Stimulated activated naive B cell treated with anti-CD40 and anti-IgM and Interleukin-4, amounts not matched to agents 10 μg/mL and 1 μg/mL and 100 μg/mL, for 72 hours (primary cell): ENCODE data around the gene CDH26.

Experiments used
- ATAC-seq, 2 donors: fragments of 150-1000 bp; cut with Tn5 transposase; replicated peaks; 2 replicates each; pipeline ENCODE4 v1.10.0; 2021; ENCODE audit warnings: moderate library complexity in 1 of 2
- DNase-seq: peaks from one replicate; pipeline ENCODE4 v3.0.0; 2021
- H3K27ac Mint-ChIP-seq: one replicate; pipeline ENCODE4 v1.8.0; 2022; ENCODE audit warnings: mild to moderate bottlenecking, mixed read lengths
- H3K27me3 Mint-ChIP-seq, 2 donors: one replicate each; pipeline ENCODE4 v1.8.0; 2022; ENCODE audit warnings: mixed read lengths in 2 of 2
- H3K36me3 Mint-ChIP-seq, 2 donors: one replicate each; pipeline ENCODE4 v1.8.0; 2022; ENCODE audit warnings: mixed read lengths in 2 of 2, mild to moderate bottlenecking in 1 of 2
- H3K4me1 Mint-ChIP-seq, 2 donors: one replicate each; pipeline ENCODE4 v1.8.0; 2022; ENCODE audit warnings: mixed read lengths in 2 of 2, mild to moderate bottlenecking in 1 of 2
- H3K4me3 Mint-ChIP-seq, 2 donors: one replicate each; pipeline ENCODE4 v1.8.0; 2022; ENCODE audit warnings: mild to moderate bottlenecking in 2 of 2, mixed read lengths in 2 of 2, moderate library complexity in 1 of 2
- H3K9me3 Mint-ChIP-seq, 2 donors: one replicate each; pipeline ENCODE4 v1.8.0; 2022; ENCODE audit warnings: mixed read lengths in 2 of 2, mild to moderate bottlenecking in 1 of 2

The CDH26 gene

DNA sequence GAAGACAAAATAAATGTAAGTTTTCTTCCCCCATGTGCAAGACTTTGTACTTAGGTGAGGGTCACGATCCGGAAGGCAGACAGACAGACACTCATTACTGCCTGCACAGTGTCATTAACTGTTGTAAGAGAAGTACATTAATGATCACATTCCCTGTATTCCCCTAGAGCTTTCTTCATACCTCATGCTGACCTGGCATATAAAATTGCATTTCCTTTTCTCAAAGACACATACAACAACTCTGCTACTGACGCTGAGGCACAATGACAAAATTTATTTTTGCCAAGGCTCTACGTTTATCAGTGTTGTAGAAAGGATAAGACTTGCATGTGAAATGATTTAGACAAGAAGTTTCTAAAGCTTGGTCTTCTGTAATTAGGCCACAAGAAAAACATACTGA, 21.8 kb upstream of the CDH26 start:
- DNase-seq, result no peak
- Mint-ChIP-seq H3K27me3 (peaks cover 0 to 4% of the 10 kb centered on the region in 2 donors), H3K36me3 (peaks cover 7 to 11% of the 10 kb centered on the region in 2 donors), H3K27ac (no peak overlapping the region), H3K9me3 (no peaks in the 10 kb centered on the region), H3K4me1 (peaks cover 11 to 15% of the 10 kb centered on the region in 2 donors), H3K4me3 (no peak overlapping the region)
- no peak for ATAC-seq

DNA sequence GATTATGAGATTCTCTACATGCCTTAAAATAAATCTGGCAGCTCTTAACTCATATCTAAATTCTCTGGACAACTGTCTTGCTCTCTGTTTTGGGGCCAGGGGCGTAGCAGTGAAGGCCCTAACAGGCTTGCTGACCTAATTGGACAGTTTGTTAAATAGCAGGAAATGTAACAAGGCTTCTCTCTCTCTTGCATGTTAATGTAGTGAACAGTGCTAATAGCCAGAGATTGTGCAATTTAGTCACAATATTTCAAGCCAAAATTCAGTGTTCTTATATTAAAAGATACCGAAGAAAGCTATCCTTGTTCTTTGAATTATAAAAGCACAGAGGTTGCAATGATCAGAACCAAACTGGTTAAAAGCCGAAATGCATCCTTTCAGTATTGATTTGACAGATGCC, 21.1 kb upstream of the CDH26 start:
- Mint-ChIP-seq H3K4me3 (no peak overlapping the region), H3K4me1 (peaks cover 14 to 19% of the 10 kb centered on the region in 2 donors), H3K27me3 (no peaks in the 10 kb centered on the region), H3K36me3 (peaks cover 7 to 8% of the 10 kb centered on the region in 2 donors), H3K9me3 (no peaks in the 10 kb centered on the region), H3K27ac (no peak overlapping the region)
- ATAC-seq (no peak), DNase-seq (no peak)

DNA sequence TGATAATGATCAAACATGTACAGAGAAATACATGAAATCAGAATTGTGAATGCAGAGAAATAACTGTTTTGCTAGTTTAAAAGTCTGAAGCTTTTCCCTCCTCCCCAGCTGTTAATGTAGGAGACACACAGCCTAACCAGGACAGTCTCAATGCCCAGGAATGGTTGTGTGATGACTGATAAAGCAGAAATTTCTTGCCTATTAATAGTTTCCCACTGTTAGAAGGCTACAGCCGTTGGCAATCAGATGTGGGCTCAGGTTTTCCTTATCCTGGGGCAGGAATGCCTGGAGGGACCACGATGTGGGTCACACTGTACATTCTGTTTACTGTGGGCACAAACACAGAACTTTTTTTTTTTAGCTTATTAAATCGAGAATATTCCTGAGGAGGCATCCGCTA, 20.0 kb upstream of the CDH26 start:
- H3K4me1 Mint-ChIP-seq, result peaks cover 14 to 19% of the 10 kb centered on the region in 2 donors

DNA sequence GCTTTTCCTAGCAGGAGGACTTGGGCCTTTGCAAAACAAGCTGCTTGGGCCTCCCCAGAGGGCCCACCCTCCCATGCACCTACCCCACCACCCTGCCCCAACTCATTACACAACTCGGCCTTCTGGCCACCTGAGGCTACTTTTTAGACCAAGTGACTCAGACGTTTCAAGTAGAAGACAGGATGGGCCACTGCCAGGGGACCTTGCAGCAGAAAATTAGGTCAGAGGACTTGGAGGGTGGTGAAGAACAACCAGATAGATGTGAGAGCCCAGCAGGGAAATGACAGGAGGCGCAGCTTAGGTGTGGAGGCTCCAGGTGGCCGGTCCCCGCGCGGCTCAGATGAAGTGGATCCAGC, 19.5 kb upstream of the CDH26 start:
- Mint-ChIP-seq H3K36me3 (peaks cover 7 to 8% of the 10 kb centered on the region in 2 donors), H3K4me1 (peaks cover 14 to 19% of the 10 kb centered on the region in 2 donors), H3K27ac (peak overlapping the region; percentile 61), H3K4me3 (peak overlapping the region; percentile 80 to 83), H3K27me3 (no peaks in the 10 kb centered on the region), H3K9me3 (no peaks in the 10 kb centered on the region)
- no peak for ATAC-seq
- no peak for DNase-seq

More for the DNA sequence above, 20.0 kb upstream of the CDH26 start:
- no peak for DNase-seq
- H3K36me3 Mint-ChIP-seq, result peaks cover 7 to 8% of the 10 kb centered on the region in 2 donors
- H3K4me3 Mint-ChIP-seq, result peak overlapping the region; percentile 80 to 83
- no peak for ATAC-seq
- no peaks in the 10 kb centered on the region for H3K27me3 Mint-ChIP-seq
- H3K27ac Mint-ChIP-seq, result no peak overlapping the region
- H3K9me3 Mint-ChIP-seq, result no peaks in the 10 kb centered on the region

DNA sequence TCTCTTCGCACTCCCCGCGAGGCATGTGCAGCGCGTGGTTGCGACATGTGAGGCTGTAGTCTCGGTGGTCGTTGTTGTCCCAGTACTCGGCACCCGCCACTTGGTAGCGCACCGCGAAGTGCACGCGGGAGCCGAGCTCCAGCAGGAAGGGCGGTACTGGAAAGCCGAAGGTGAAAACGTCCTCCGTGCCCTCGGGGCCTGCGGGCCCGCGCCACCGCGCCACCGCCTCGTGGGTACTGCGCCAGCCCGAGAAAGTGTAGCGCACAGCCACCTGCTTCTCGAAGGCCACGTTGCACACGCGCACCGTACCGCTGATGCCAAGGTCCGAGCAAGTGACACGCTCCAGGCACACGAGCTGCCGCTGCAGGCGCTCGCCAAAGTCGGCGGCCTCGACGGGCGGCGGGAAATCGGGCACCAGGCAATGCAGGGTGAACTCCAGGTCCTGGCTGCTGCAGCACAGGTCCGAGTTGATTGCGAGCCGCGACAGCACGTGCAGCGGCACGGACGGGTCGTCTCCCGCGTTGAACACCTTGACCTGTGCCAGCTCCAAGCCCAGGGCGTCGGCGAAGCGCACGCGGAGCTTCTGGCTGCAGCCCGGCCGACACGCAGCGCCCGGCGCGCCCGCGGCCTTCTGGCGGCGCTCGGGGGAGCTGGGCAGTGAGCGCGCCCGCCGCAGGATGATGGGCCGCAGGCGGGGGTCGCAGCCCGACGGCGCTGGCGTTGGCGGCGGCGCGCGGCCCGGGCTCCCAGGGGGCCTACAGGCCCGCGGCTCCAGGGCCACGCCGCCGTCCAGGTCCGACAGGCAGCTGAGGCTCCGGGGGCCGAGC, 19.0 kb upstream of the CDH26 start:
- Mint-ChIP-seq H3K4me3 (peak overlapping the region; percentile 98 to 99), H3K4me1 (peaks cover 13 to 19% of the 10 kb centered on the region in 2 donors), H3K9me3 (no peaks in the 10 kb centered on the region), H3K36me3 (peaks cover 7 to 10% of the 10 kb centered on the region in 2 donors), H3K27me3 (no peaks in the 10 kb centered on the region), H3K27ac (no peak overlapping the region)
- DNase-seq (no peak), ATAC-seq (peak in 1 of 2 donors; percentile 0)

DNA sequence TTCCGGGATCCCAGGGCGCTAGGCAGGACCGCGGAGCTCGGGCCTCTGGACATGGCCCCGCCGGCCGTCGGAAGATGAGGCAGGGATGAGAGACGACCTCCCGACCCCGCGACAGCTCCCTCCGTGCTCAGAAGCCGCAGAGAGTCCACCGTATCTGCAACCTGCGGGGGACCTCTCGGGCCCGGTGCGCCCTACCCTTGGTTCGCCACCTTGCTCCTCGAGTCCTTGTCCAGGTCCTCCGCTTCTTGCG, 18.4 kb upstream of the CDH26 start:
- Mint-ChIP-seq H3K36me3 (peaks cover 11 to 13% of the 10 kb centered on the region in 2 donors), H3K27me3 (no peaks in the 10 kb centered on the region), H3K4me3 (peak overlapping the region; percentile 98 to 99), H3K9me3 (no peaks in the 10 kb centered on the region), H3K27ac (peak overlapping the region; percentile 71), H3K4me1 (peaks cover 13 to 19% of the 10 kb centered on the region in 2 donors)
- DNase-seq (no peak), ATAC-seq (peak; percentile 33 to 38)

DNA sequence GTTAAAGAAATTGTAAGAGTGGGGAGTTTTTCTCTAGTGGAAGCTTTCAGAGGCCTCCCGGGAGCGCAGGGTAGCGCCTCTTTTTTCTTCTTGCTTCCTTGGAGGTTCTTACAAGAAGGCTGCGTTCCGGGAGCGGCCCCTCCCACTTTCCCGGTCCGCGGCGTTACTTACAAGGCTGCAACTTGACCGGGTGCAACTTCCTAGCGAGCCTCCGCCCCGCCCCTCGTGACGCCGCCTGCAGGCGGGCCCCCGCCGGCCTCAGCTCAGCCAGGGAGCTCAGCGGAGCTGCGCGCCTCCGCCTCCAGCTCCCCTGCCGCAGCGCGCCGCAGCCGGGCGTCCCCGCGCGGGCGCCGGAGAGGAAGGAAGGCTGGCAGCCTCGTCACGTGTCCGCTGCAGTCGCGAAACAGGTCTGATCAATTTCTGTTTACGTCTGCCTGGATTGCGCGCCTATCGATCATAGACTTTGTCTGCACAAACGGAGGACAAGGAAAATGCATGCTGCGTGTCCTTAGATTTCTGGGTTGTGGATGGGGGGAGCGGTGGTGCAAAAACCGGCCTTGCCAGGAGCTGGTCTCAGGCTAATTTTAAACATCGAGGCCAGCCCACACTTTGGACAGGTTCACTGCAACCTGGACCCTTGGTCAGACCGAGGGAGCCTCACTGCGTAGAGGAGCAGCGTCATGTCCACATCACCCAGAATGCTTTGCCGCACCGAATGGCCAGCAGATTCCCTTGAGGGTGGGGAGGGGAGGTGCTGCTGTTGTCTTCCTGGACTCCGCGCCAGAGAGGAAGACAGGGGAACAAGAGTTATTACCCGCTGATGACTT, 17.9 kb upstream of the CDH26 start, which contains the start of the genes FAM217B and PPP1R3D:
TSS of gene FAM217B (plus strand) at position 261 of the 827 bp plus-strand sequence. CDS start 3,555 bp downstream, outside the sequence.
TSS of gene PPP1R3D (minus strand) at position 177 of the 827 bp plus-strand sequence. CDS start 374 bp downstream, outside the sequence.
- Mint-ChIP-seq H3K9me3 (no peaks in the 10 kb centered on the region), H3K36me3 (peaks cover 12 to 13% of the 10 kb centered on the region in 2 donors), H3K27me3 (no peaks in the 10 kb centered on the region), H3K4me3 (peak within 1 kb of the TSS; percentile 98 to 99), H3K4me1 (peaks cover 13 to 19% of the 10 kb centered on the region in 2 donors), H3K27ac (peak within 1 kb of the TSS; percentile 99)
- DNase-seq (peak; percentile 92), ATAC-seq (peak; percentile 95 to 96)

DNA sequence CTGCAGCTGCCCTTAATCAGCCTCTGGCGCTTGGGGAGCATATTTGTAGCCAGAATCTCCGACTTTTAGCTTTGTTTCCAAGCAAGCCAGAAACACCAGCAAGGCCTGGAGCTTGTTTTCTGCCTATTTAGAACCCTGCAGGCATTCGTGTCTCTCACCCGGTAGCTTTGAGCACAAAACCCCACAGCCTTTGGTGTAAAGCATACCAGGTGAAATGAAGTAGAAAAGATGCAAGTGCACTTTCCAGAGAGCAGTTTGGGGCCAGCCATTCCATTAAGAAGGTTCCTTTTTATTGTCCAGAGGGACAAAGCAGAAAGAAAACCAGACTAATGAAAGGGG, 17.3 kb upstream of the CDH26 start:
- Mint-ChIP-seq H3K27ac (peak overlapping the region; percentile 99), H3K27me3 (no peaks in the 10 kb centered on the region), H3K36me3 (peaks cover 12 to 13% of the 10 kb centered on the region in 2 donors), H3K9me3 (no peaks in the 10 kb centered on the region), H3K4me3 (peak overlapping the region; percentile 98 to 99), H3K4me1 (peaks cover 13 to 19% of the 10 kb centered on the region in 2 donors)
- no peak for ATAC-seq
- no peak for DNase-seq

DNA sequence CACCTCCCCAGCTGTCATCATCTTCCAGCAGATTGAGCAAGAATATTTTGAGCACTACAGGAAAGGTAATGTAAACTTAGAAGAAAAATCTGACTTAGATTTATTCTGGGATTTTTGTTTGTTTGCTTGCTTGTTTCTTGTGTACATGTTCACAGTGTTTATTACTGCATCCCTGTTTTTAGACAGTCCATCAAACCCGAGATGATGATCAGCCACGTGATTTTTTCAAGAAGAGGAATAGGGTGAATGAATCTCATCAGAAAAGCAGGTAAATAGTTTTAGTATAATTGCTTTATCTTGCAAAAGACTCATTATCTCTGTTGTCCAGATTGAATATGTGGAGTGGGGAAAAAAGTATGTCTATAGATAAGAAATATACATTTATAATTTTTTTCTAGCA, 16.0 kb upstream of the CDH26 start:
- H3K27ac Mint-ChIP-seq, result no peak overlapping the region
- no peak for DNase-seq
- H3K4me1 Mint-ChIP-seq, result peaks cover 13 to 19% of the 10 kb centered on the region in 2 donors
- ATAC-seq, result no peak
- H3K9me3 Mint-ChIP-seq, result no peaks in the 10 kb centered on the region
- no peaks in the 10 kb centered on the region for H3K27me3 Mint-ChIP-seq
- H3K4me3 Mint-ChIP-seq, result no peak overlapping the region
- H3K36me3 Mint-ChIP-seq, result peaks cover 12 to 13% of the 10 kb centered on the region in 2 donors

DNA sequence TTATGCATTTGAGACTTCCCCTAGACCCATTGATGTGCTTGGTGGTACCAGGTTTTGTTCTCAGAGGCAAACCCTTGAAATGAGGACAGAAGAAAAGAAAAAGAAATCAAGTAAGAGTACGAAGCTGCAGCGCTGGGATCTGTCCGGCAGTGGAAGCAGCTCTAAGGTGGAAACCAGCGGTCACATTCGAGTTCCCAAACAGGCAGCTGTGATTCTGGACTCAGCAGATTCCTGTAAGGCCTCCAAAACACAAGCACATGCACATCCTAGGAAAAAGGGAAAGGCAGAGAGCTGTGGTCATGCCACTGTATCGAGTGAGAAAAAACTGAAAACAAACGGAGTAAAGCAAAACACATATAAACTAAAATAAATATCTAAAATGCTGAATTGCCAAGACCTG, 13.5 kb upstream of the CDH26 start:
- Mint-ChIP-seq H3K36me3 (peaks cover 7 to 8% of the 10 kb centered on the region in 2 donors), H3K27ac (no peak overlapping the region), H3K4me3 (no peak overlapping the region), H3K27me3 (no peaks in the 10 kb centered on the region), H3K9me3 (no peaks in the 10 kb centered on the region), H3K4me1 (peaks cover 13 to 17% of the 10 kb centered on the region in 2 donors)
- DNase-seq (no peak), ATAC-seq (no peak)

DNA sequence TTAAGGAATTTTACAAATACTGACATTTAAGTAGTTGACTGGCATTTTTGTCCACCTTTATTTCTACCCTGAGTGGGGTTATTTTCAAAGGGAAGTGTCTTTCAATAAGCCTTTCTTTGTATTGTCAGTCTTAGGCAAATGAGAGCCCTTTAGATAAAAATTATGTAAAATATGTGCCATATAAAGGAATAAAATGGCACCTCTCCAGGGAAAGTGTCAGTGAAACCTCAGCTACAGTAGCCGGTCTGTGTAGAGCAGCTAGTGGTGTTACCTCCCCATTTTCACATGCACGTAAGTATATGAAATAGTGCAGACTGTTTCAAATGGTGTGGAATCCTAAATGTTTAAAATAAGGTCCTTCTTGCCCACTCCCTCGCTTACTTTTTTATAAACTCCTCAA, 13.0 kb upstream of the CDH26 start:
- Mint-ChIP-seq H3K4me3 (no peak overlapping the region), H3K36me3 (peaks cover 7 to 8% of the 10 kb centered on the region in 2 donors), H3K27ac (no peak overlapping the region), H3K9me3 (no peaks in the 10 kb centered on the region), H3K4me1 (peaks cover 13 to 17% of the 10 kb centered on the region in 2 donors), H3K27me3 (no peaks in the 10 kb centered on the region)
- ATAC-seq (no peak), DNase-seq (no peak)

DNA sequence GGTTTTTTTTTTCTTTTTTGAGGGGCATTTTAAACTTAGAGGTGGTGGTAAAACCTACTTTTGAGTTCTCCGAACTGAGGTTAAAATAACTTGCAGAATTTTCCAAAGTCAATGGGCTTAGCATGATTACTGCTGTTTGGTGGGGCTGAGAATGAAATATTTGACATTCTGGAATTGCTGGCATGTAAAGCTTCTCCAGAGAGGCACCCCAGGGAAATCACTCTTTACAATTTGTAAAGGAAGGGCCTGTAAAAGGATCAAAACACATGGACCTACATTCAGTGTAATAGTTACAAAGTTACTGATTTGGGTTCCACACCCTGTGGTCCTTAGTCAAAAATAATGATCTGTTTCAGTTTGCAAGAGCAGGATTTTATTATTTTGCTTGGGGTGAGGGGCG, 12.5 kb upstream of the CDH26 start:
- no peak for ATAC-seq
- H3K4me1 Mint-ChIP-seq, result peaks cover 13 to 19% of the 10 kb centered on the region in 2 donors
- no peak overlapping the region for H3K27ac Mint-ChIP-seq
- no peaks in the 10 kb centered on the region for H3K27me3 Mint-ChIP-seq
- no peak overlapping the region for H3K4me3 Mint-ChIP-seq
- H3K9me3 Mint-ChIP-seq, result no peaks in the 10 kb centered on the region
- H3K36me3 Mint-ChIP-seq, result peaks cover 7 to 8% of the 10 kb centered on the region in 2 donors
- DNase-seq, result no peak

DNA sequence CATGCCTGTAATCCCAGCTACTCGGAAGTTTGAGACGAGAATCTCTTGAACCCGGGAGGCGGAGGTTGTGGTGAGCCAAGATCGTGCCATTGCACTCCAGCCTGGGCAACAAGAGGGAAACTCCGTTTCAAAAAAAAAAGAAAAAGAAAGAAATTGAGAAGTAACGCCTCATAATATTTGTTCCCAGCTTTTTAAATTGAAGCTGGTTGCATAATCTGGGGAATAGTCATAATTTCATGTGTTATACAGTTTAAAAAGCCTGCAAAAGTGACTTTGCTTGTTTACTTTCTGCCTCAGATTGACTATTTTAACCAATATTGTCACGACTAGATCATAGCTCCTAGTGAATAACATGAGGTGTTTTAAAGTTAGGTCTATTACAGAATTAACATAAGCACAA, 10.8 kb upstream of the CDH26 start:
- H3K27me3 Mint-ChIP-seq, result no peaks in the 10 kb centered on the region
- no peaks in the 10 kb centered on the region for H3K9me3 Mint-ChIP-seq
- no peak for ATAC-seq
- peaks cover 4 to 20% of the 10 kb centered on the region in 2 donors for H3K4me1 Mint-ChIP-seq
- peaks cover 12% of the 10 kb centered on the region in 2 donors for H3K36me3 Mint-ChIP-seq
- no peak for DNase-seq
- no peak overlapping the region for H3K27ac Mint-ChIP-seq
- no peak overlapping the region for H3K4me3 Mint-ChIP-seq

DNA sequence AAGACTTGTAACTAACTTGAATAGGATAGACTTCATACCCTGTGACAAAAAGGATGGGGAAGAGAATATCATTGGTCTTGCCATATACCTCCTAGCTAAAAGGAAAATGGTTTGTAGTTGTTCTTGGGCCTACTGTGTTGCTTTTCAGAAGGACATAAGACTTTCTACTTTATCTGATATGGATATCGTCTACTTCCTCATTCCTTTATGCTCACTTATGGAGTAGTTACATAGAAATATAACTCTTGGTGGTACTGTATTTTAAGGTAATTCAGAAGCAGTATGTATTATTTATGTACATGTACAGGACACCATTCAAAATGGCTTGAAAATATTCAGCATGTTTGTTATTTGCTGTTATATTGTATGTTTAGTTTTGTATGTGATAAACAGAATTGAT, 10.0 kb upstream of the CDH26 start:
- H3K36me3 Mint-ChIP-seq, result peaks cover 12 to 16% of the 10 kb centered on the region in 2 donors
- no peak overlapping the region for H3K4me3 Mint-ChIP-seq
- peaks cover 4 to 20% of the 10 kb centered on the region in 2 donors for H3K4me1 Mint-ChIP-seq
- DNase-seq (no peak), ATAC-seq (no peak)
- no peaks in the 10 kb centered on the region for H3K9me3 Mint-ChIP-seq
- H3K27me3 Mint-ChIP-seq, result no peaks in the 10 kb centered on the region
- no peak overlapping the region for H3K27ac Mint-ChIP-seq
